22Rv1 (cell line): ENCODE data around the gene HARBI1.

Experiments used
- H3K27ac ChIP-seq: fragments of 450-650 bp; 2 replicates; pipeline ENCODE4 v1.5.1; 2017
- ZFX ChIP-seq: fragments of 450-650 bp; IDR thresholded peaks from 2 replicates; pipeline ENCODE4 v1.6.1; 2017; ENCODE audit warnings: antibody characterized with exemption, borderline replicate concordance
- TF ChIP-seq, protein P1 (sequence below): fragments of 450-650 bp; IDR thresholded peaks from 2 replicates; pipeline ENCODE4 v1.5.1; 2017; ENCODE audit warnings: mild to moderate bottlenecking

The HARBI1 gene

DNA sequence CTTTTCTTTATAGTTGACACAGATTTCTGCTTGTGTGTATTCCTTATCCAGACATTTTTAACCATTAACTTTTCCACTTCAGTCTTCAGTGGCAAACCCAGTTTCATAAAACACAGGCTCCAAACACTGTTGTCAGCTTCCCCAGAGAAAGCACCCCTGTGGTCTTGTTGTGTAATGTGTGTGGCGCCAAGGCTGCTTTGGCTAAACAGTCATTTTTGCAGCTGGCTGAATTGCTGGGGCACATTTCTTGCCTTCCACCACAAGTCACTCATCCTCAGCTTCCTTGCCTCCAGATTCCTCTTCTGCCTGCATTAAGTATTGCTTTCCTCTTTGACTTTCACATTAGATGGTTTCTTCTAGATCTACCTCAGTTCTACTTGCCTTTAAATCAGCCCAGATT lies 42.9 kb upstream of the HARBI1 start:
- TF ChIP-seq, protein P1, sequence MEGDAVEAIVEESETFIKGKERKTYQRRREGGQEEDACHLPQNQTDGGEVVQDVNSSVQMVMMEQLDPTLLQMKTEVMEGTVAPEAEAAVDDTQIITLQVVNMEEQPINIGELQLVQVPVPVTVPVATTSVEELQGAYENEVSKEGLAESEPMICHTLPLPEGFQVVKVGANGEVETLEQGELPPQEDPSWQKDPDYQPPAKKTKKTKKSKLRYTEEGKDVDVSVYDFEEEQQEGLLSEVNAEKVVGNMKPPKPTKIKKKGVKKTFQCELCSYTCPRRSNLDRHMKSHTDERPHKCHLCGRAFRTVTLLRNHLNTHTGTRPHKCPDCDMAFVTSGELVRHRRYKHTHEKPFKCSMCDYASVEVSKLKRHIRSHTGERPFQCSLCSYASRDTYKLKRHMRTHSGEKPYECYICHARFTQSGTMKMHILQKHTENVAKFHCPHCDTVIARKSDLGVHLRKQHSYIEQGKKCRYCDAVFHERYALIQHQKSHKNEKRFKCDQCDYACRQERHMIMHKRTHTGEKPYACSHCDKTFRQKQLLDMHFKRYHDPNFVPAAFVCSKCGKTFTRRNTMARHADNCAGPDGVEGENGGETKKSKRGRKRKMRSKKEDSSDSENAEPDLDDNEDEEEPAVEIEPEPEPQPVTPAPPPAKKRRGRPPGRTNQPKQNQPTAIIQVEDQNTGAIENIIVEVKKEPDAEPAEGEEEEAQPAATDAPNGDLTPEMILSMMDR, result no peak
- TF ChIP-seq ZFX, result no peak
- H3K27ac ChIP-seq, result no peak overlapping the region

DNA sequence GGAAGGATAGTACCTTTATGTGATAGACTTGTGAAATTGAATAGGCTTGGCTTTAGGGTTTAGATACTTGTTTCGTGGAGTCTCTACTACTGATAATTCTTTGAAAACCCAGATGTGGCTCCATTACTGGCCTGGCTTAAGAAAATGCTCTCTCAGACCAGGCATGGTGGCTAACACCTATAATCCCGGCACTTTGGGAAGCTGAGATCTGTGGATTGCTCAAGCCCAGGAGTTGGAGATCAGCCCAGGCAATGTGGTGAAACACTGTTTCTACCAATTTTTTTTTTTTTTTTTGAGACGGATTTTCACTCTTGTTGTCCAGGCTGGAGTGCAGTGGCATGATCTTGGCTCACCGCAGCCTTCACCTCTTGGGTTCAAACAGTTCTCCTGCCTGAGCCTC lies 41.2 kb upstream of the HARBI1 start:
- TF ChIP-seq, protein P1, result no peak
- no peak for TF ChIP-seq ZFX
- H3K27ac ChIP-seq, result no peak overlapping the region

DNA sequence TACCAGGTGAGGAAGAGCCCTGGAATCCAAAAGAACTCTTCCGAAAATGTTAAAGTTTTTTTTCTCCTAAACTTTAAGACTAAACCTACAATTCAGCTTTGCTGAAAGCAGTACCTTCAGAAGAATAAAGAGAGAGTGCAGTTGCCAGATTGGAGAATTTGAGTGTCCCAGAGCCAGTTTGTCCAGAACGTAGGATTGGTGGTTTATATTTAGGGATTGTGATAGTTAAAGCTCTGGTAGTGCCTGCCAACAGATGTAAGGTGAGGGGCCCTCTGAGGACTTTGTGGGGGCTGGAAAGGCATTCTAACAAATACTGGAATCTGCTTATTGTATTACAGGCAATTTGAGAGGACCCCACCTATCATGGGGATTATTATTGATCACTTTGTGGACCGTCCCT lies 40.2 kb upstream of the HARBI1 start:
- no peak overlapping the region for H3K27ac ChIP-seq

DNA sequence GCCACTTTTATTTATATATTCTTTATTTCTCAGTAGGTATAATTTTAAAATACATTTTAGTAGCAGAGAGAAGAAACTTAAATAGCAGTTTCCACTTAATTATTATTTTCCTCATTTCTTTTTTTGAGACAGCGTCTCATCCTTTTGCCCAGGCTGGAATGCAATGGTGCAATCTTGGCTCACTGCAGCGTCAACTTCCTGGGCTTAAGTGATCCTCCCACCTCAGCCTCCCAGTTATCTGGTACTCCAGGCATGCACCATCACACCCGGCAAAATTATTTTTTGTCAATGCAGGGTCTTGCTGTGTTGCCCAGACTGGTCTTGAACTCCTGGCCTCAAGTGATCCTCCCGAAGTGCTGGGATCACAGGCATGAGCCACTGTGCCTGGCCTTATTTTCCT lies 38.6 kb upstream of the HARBI1 start:
- no peak overlapping the region for H3K27ac ChIP-seq
- TF ChIP-seq ZFX, result no peak
- TF ChIP-seq, protein P1, result no peak

More for the DNA sequence above, 40.2 kb upstream of the HARBI1 start:
- TF ChIP-seq ZFX, result no peak
- TF ChIP-seq, protein P1, result no peak

DNA sequence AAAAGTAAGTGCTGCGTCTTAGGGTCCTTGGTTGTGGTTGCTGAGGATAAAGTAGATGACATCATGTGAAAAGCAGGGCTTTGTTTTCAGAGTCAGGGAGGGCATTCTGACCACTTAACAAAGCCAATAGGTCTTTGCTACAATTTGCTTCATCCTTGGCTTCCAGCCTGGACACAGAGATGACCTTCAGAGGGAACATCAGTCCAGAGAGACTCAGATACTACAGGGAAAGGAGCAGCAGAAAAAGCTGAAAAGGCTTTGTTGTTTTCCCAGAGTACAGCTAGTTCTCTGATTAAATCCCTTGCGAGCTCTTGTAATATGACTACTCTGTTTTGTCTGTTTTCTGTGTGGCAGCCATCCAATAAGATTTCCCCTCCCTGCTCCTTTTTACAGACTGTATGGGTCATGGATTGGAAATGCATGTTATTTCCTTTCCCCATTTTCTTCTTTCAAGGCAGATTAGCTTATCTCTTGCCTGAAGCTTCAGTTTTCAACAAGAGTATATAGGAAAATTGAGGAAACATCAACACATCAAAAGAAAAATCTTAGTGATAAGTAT lies 32.2 kb upstream of the HARBI1 start:
- peak overlapping the region; percentile 25 for H3K27ac ChIP-seq
- no peak for TF ChIP-seq ZFX
- TF ChIP-seq, protein P1, result no peak

DNA sequence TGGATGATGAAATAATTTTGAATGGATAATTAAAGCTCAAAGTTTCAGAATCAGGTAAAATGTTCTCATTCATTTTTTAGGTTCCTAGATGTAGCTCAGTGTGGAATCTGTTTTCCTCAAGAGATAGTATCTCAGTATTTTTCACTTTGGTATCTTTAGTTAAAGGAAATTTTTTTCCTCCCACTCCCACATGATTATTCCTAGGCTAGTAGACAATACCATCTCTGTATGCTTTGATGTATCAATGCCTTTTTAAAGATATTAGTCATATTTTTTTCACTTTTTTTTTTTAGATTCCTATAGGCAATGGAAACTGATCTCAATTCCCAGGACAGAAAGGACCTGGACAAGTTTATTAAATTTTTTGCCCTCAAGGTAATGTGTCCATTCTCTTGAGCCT lies 27.0 kb upstream of the HARBI1 start:
- no peak overlapping the region for H3K27ac ChIP-seq
- no peak for TF ChIP-seq ZFX
- TF ChIP-seq, protein P1, result no peak

DNA sequence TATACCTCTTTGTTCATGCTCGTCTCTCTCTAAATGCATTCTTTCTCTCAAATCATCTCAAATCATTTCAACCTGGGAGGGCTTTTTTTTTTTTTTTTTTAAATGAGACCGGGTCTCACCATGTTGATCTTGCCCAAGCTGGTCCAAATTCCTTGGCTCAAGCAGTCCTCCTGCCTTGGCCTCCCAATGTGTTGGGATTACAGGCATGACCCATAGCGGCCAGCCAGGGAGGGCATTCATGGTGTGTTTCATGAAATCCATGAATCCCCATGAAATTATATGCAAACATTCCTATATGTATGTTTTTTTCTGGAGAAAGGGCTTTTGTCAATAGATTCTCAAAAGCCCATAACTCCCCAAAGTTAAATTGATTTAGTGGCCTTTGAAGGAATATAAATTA lies 26.5 kb upstream of the HARBI1 start:
- H3K27ac ChIP-seq, result no peak overlapping the region
- TF ChIP-seq, protein P1, result no peak
- no peak for TF ChIP-seq ZFX
